GM23338 (cell line): ENCODE data around the gene AACS. TPM values are rescaled to one million over a fixed set of nuclear protein-coding genes. Genes with fewer than 3 reads are reported as not detected.

Experiments
- ATAC-seq: fragments of 200-7000 bp; cut with Tn5 transposase; 3 replicates; pipeline ENCODE4 v1.9.1; 2020
- DNase-seq: peaks from one replicate; pipeline ENCODE4 v3.0.0-alpha.2; 2015; ENCODE audit warnings: low spot score
- H2AFZ ChIP-seq: fragments of 200-600 bp; sonication (generic); 2 replicates; pipeline ENCODE4 v1.8.0; 2016; ENCODE audit warnings: antibody characterized with exemption, mild to moderate bottlenecking, moderate library complexity
- H3F3A ChIP-seq: fragments of 200-600 bp; sonication (generic); replicated peaks from 2 replicates; pipeline ENCODE4 v1.8.0; 2017; ENCODE audit warnings: antibody characterized with exemption, mixed run types, low read depth
- H3K27ac ChIP-seq: fragments of 200-600 bp; sonication (generic); 2 replicates; pipeline ENCODE4 v1.6.1; 2016; ENCODE audit warnings: low read depth
- H3K27me3 ChIP-seq: fragments of 200-600 bp; sonication (generic); 2 replicates; pipeline ENCODE4 v1.8.0; 2016; ENCODE audit warnings: mild to moderate bottlenecking, mixed run types, moderate library complexity; ENCODE audit not compliant: insufficient read depth
- H3K36me3 ChIP-seq: fragments of 200-600 bp; sonication (generic); 2 replicates; pipeline ENCODE4 v1.8.0; 2016; ENCODE audit warnings: mild to moderate bottlenecking; ENCODE audit not compliant: insufficient read depth
- H3K4me1 ChIP-seq: fragments of 200-600 bp; sonication (generic); 2 replicates; pipeline ENCODE4 v1.8.0; 2016; ENCODE audit warnings: mild to moderate bottlenecking, moderate library complexity; ENCODE audit not compliant: insufficient read depth
- H3K4me2 ChIP-seq: fragments of 200-600 bp; sonication (generic); 2 replicates; pipeline ENCODE4 v1.7.1; 2017; ENCODE audit warnings: mixed run types
- H3K4me3 ChIP-seq: fragments of 200-600 bp; sonication (generic); 2 replicates; pipeline ENCODE4 v1.6.1; 2016; ENCODE audit warnings: mixed run types
- H3K79me2 ChIP-seq: fragments of 200-600 bp; sonication (generic); replicated peaks from 2 replicates; pipeline ENCODE4 v1.8.0; 2017; ENCODE audit warnings: mild to moderate bottlenecking; ENCODE audit not compliant: insufficient read depth
- H3K9me2 ChIP-seq: fragments of 200-600 bp; sonication (generic); 2 replicates; pipeline ENCODE4 v1.8.0; 2017; ENCODE audit not compliant: insufficient read depth
- H4K20me1 ChIP-seq: fragments of 200-600 bp; sonication (generic); replicated peaks from 2 replicates; pipeline ENCODE4 v1.8.0; 2017; ENCODE audit warnings: mild to moderate bottlenecking; ENCODE audit not compliant: insufficient read depth
- H3K27ac Mint-ChIP-seq: 2 replicates; pipeline ENCODE4 v1.8.0; 2020; ENCODE audit warnings: inconsistent platforms, mild to moderate bottlenecking, moderate library complexity, mixed read lengths
- H3K27me3 Mint-ChIP-seq: 3 replicates; pipeline ENCODE4 v1.8.0; 2022; ENCODE audit warnings: low read depth, mild to moderate bottlenecking, moderate library complexity, mixed read lengths, inconsistent platforms; ENCODE audit not compliant: insufficient read depth, poor library complexity
- H3K36me3 Mint-ChIP-seq: 3 replicates; pipeline ENCODE4 v1.8.0; 2021; ENCODE audit warnings: low read depth, mild to moderate bottlenecking, inconsistent platforms, moderate library complexity, mixed read lengths
- H3K4me1 Mint-ChIP-seq: 3 replicates; pipeline ENCODE4 v1.8.0; 2020; ENCODE audit warnings: mild to moderate bottlenecking, inconsistent platforms, mixed read lengths
- H3K4me3 Mint-ChIP-seq: 3 replicates; pipeline ENCODE4 v1.8.0; 2021; ENCODE audit warnings: moderate library complexity, mild to moderate bottlenecking, inconsistent platforms, mixed read lengths
- H3K9me3 Mint-ChIP-seq: 3 replicates; pipeline ENCODE4 v1.8.0; 2020; ENCODE audit warnings: moderate library complexity, mild to moderate bottlenecking, inconsistent platforms, mixed read lengths
- CREB1 ChIP-seq: fragments of 250-450 bp; sonication (Bioruptor Pico); IDR thresholded peaks from 2 replicates; pipeline ENCODE4 v1.5.0; 2020; ENCODE audit warnings: low read depth, mild to moderate bottlenecking, moderate library complexity
- CTCF ChIP-seq, 2 experiments: fragments of 200-600 bp in 1 of 2; sonication (generic) in 1 of 2; conservative IDR thresholded peaks; 2 replicates each; pipeline versions ENCODE4 v1.5.1 to v1.6.1; 2016 to 2017; ENCODE audit warnings: antibody characterized with exemption in 2 of 2, low read depth in 2 of 2, mild to moderate bottlenecking in 2 of 2, moderate library complexity in 1 of 2
- EZH2 ChIP-seq: fragments of 200-600 bp; sonication (generic); IDR thresholded peaks from one replicate; pipeline ENCODE4 v1.8.0; 2017; ENCODE audit warnings: antibody characterized with exemption, mild to moderate bottlenecking, low read depth; ENCODE audit not compliant: unreplicated experiment
- JUNB ChIP-seq: IDR thresholded peaks from one replicate; pipeline ENCODE4 v1.6.1; 2016; ENCODE audit warnings: antibody characterized with exemption; ENCODE audit not compliant: unreplicated experiment
- NANOG ChIP-seq: IDR thresholded peaks from 2 replicates; pipeline ENCODE4 v1.6.1; 2016; ENCODE audit warnings: antibody characterized with exemption, borderline replicate concordance
- ZNF114 ChIP-seq: fragments of 250-450 bp; sonication (Bioruptor Pico); IDR thresholded peaks from 2 replicates; pipeline ENCODE4 v1.5.0; 2020; ENCODE audit warnings: mild to moderate bottlenecking, moderate library complexity
- polyA plus RNA-seq: library from polyadenylated mRNA; unstranded; fragments of >200 nt; fragmentation: Nextera tagmentation; extraction: Ambion mirVana; gene quantifications from 2 replicates; pipeline ENCODE4 v1.2.1, GENCODE V29; 2016
- total RNA-seq: library from RNA; depleted of rRNA; stranded (reverse); fragments of >200 nt; shearing (Covaris generic); gene quantifications from 2 replicates; pipeline ENCODE4 v1.2.3, GENCODE V29; 2014
- TF ChIP-seq, protein P1 (sequence below): fragments of 250-450 bp; sonication (Bioruptor Pico); IDR thresholded peaks from 2 replicates; pipeline ENCODE4 v1.5.0; 2020; ENCODE audit warnings: mild to moderate bottlenecking, moderate library complexity

The AACS gene
- total and polyA plus RNA-seq, 2 experiments from 2014 or later: 31.1 to 64.4 TPM

GRCh38 chr12:125142601-125143000, 77.4 kb downstream of the AACS start:
- Mint-ChIP-seq H3K4me1 (peaks cover 24% of the 10 kb centered on the region), H3K27me3 (peaks cover 22% of the 10 kb centered on the region), H3K27ac (no peak overlapping the region), H3K9me3 (no peaks in the 10 kb centered on the region; the same call in 2 of the 3 replicates), H3K4me3 (no peak overlapping the region), H3K36me3 (no peaks in the 10 kb centered on the region; the same call in 2 of the 3 replicates)
- H3K4me3 ChIP-seq: no peak overlapping the region
- peaks cover 13% of the 10 kb centered on the region; the same call in 1 of the 2 replicates for H3K4me1 ChIP-seq
- H2AFZ ChIP-seq: no peak overlapping the region
- no peaks in the 10 kb centered on the region for H3K27me3 ChIP-seq
- H3K36me3 ChIP-seq: no peaks in the 10 kb centered on the region
- no peak for ATAC-seq
- no peaks in the 10 kb centered on the region; the same call in 1 of the 2 replicates for H4K20me1 ChIP-seq
- no peak for DNase-seq
- no peak overlapping the region for H3K27ac ChIP-seq
- H3F3A ChIP-seq: 0 out of 2 replicates have a peak, but pooled peaks cover 4% of the 10 kb centered on the region
- TF ChIP-seq NANOG: no peak
- TF ChIP-seq CREB1: no peak
- TF ChIP-seq JUNB: no peak
- TF ChIP-seq EZH2: no peak
- TF ChIP-seq CTCF (conservative IDR thresholded peaks at IDR 0.05; ENCODE audit: low read depth in 2 of 2): no peak
- TF ChIP-seq, protein P1, sequence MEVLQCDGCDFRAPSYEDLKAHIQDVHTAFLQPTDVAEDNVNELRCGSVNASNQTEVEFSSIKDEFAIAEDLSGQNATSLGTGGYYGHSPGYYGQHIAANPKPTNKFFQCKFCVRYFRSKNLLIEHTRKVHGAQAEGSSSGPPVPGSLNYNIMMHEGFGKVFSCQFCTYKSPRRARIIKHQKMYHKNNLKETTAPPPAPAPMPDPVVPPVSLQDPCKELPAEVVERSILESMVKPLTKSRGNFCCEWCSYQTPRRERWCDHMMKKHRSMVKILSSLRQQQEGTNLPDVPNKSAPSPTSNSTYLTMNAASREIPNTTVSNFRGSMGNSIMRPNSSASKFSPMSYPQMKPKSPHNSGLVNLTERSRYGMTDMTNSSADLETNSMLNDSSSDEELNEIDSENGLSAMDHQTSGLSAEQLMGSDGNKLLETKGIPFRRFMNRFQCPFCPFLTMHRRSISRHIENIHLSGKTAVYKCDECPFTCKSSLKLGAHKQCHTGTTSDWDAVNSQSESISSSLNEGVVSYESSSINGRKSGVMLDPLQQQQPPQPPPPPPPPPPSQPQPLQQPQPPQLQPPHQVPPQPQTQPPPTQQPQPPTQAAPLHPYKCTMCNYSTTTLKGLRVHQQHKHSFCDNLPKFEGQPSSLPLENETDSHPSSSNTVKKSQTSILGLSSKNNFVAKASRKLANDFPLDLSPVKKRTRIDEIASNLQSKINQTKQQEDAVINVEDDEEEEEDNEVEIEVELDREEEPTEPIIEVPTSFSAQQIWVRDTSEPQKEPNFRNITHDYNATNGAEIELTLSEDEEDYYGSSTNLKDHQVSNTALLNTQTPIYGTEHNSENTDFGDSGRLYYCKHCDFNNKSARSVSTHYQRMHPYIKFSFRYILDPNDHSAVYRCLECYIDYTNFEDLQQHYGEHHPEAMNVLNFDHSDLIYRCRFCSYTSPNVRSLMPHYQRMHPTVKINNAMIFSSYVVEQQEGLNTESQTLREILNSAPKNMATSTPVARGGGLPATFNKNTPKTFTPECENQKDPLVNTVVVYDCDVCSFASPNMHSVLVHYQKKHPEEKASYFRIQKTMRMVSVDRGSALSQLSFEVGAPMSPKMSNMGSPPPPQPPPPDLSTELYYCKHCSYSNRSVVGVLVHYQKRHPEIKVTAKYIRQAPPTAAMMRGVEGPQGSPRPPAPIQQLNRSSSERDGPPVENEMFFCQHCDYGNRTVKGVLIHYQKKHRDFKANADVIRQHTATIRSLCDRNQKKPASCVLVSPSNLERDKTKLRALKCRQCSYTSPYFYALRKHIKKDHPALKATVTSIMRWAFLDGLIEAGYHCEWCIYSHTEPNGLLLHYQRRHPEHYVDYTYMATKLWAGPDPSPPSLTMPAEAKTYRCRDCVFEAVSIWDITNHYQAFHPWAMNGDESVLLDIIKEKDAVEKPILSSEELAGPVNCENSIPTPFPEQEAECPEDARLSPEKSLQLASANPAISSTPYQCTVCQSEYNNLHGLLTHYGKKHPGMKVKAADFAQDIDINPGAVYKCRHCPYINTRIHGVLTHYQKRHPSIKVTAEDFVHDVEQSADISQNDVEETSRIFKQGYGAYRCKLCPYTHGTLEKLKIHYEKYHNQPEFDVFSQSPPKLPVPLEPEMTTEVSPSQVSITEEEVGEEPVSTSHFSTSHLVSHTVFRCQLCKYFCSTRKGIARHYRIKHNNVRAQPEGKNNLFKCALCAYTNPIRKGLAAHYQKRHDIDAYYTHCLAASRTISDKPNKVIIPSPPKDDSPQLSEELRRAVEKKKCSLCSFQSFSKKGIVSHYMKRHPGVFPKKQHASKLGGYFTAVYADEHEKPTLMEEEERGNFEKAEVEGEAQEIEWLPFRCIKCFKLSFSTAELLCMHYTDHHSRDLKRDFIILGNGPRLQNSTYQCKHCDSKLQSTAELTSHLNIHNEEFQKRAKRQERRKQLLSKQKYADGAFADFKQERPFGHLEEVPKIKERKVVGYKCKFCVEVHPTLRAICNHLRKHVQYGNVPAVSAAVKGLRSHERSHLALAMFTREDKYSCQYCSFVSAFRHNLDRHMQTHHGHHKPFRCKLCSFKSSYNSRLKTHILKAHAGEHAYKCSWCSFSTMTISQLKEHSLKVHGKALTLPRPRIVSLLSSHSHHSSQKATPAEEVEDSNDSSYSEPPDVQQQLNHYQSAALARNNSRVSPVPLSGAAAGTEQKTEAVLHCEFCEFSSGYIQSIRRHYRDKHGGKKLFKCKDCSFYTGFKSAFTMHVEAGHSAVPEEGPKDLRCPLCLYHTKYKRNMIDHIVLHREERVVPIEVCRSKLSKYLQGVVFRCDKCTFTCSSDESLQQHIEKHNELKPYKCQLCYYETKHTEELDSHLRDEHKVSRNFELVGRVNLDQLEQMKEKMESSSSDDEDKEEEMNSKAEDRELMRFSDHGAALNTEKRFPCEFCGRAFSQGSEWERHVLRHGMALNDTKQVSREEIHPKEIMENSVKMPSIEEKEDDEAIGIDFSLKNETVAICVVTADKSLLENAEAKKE: no peak
- TF ChIP-seq ZNF114 (CRISPR knock-in tag): no peak
- no peaks in the 10 kb centered on the region for H3K79me2 ChIP-seq
- H3K4me2 ChIP-seq: no peak overlapping the region
- no peaks in the 10 kb centered on the region for H3K9me2 ChIP-seq
